CD4-positive, alpha-beta T cell (primary cell): ENCODE results near the gene CDC42EP4. TPM values are rescaled to one million over a fixed set of nuclear protein-coding genes. Genes with fewer than 3 reads are reported as not detected.

Source experiments
- ATAC-seq: fragments of 200-7000 bp; cut with Tn5 transposase; one replicate; pipeline ENCODE4 v1.10.0; 2022; ENCODE audit warnings: mild to moderate bottlenecking; ENCODE audit not compliant: poor library complexity
- CTCF ChIA-PET: fragments of 350-600 bp; sonication (Branson Sonifier 250); formaldehyde crosslinking; loops from one replicate; lab custom pipeline; 2021; ENCODE audit warnings: antibody characterized with exemption, inconsistent platforms; lab: Charles Lee
- POLR2A ChIA-PET: fragments of 350-600 bp; sonication (Branson Sonifier 250); formaldehyde crosslinking; loops from one replicate; lab custom pipeline; 2021; ENCODE audit warnings: antibody characterized with exemption, inconsistent platforms; lab: Charles Lee
- DNase-seq, 14 experiments: peaks; one replicate each; pipeline ENCODE4 v3.0.0-alpha.2; 2013 to 2020; ENCODE audit warnings: mixed read lengths in 2 of 14
- H3K27ac ChIP-seq, 2 donors: one replicate each; pipeline versions ENCODE4 v1.5.1 to v1.7.0; 2013; ENCODE audit warnings: low read length in 2 of 2, low read depth in 1 of 2, mild to moderate bottlenecking in 1 of 2
- H3K27me3 ChIP-seq, 2 experiments: 1 replicate in 1 of 2; 2 replicates in 1 of 2; pipeline versions ENCODE4 v1.6.1 to v1.7.0; 2013; ENCODE audit warnings: low read length in 2 of 2, control low read depth in 1 of 2, mild to moderate bottlenecking in 1 of 2, moderate library complexity in 1 of 2; ENCODE audit not compliant: insufficient read depth in 2 of 2, control insufficient read depth in 1 of 2
- H3K36me3 ChIP-seq: one replicate; pipeline ENCODE4 v1.6.1; 2013; ENCODE audit warnings: low read length, control low read depth; ENCODE audit not compliant: insufficient read depth
- H3K4me1 ChIP-seq: one replicate; pipeline ENCODE4 v1.6.1; 2013; ENCODE audit warnings: low read length, control low read depth; ENCODE audit not compliant: insufficient read depth
- H3K4me3 ChIP-seq: one replicate; pipeline ENCODE4 v1.5.1; 2013; ENCODE audit warnings: mild to moderate bottlenecking, low read length, moderate library complexity
- H3K9me3 ChIP-seq, 2 experiments: 1 replicate in 1 of 2; 2 replicates in 1 of 2; pipeline versions ENCODE4 v1.6.1 to v1.7.0; 2013; ENCODE audit warnings: low read length in 2 of 2, mild to moderate bottlenecking in 2 of 2, control low read depth in 1 of 2, moderate library complexity in 1 of 2; ENCODE audit not compliant: control insufficient read depth in 1 of 2, insufficient read depth in 1 of 2
- H3K27ac Mint-ChIP-seq: one replicate; pipeline ENCODE4 v1.8.0; 2020; ENCODE audit warnings: mixed read lengths
- H3K27me3 Mint-ChIP-seq: one replicate; pipeline ENCODE4 v1.8.0; 2021; ENCODE audit warnings: mixed read lengths
- H3K36me3 Mint-ChIP-seq: one replicate; pipeline ENCODE4 v1.8.0; 2021; ENCODE audit warnings: low read depth, mixed read lengths
- H3K4me1 Mint-ChIP-seq: one replicate; pipeline ENCODE4 v1.8.0; 2021; ENCODE audit warnings: low read depth, mixed read lengths
- H3K4me3 Mint-ChIP-seq: one replicate; pipeline ENCODE4 v1.8.0; 2020; ENCODE audit warnings: mild to moderate bottlenecking, mixed read lengths
- H3K9me3 Mint-ChIP-seq: one replicate; pipeline ENCODE4 v1.8.0; 2020; ENCODE audit warnings: mixed read lengths
- CTCF ChIP-seq: fragments of 200-600 bp; IDR thresholded peaks from one replicate; pipeline ENCODE4 v1.8.0; 2022; ENCODE audit warnings: antibody characterized with exemption, mild to moderate bottlenecking
- intact Hi-C, 2 experiments: fragments of 100-400 bp; cut with DNase I in 1 of 2; cut with micrococcal nuclease in 1 of 2; formaldehyde crosslinking; loops; one replicate each; pipeline versions ENCODE4 v1.15.1 to v1.9.0; 2023 to 2025; cut with DNase I, micrococcal nuclease
- total RNA-seq, 174 experiments: library from RNA in 2 of 174; stranded (reverse) in 2 of 174; gene quantifications; one replicate each; pipeline ENCODE4 v1.2.3 and lab custom pipeline; 2021 to 2026

CDC42EP4 gene
- total RNA-seq, 2 experiments from 2014 or later: 2.9 to 3.5 TPM

- H3K4me1 Mint-ChIP-seq: peaks cover 4% of the 10 kb centered on the region
- H3K4me3 ChIP-seq: no peak overlapping the region
These were observed 26.2 kb downstream of the CDC42EP4 start for GRCh38 chr17:73285603-73285908.

GRCh38 chr17:73284906-73285602 lies 26.7 kb downstream of the CDC42EP4 start:
- POLR2A ChIA-PET: no interaction called here
- H3K27ac Mint-ChIP-seq: no peak overlapping the region
- TF ChIP-seq CTCF: no peak
- H3K36me3 ChIP-seq: no peaks in the 10 kb centered on the region
- H3K36me3 Mint-ChIP-seq: no peaks in the 10 kb centered on the region
- no peak overlapping the region for H3K4me3 ChIP-seq
- no peaks in the 10 kb centered on the region for H3K27me3 Mint-ChIP-seq
- CTCF ChIA-PET: no interaction called here
- no peak overlapping the region for H3K27ac ChIP-seq
- no peaks in the 10 kb centered on the region for H3K4me1 ChIP-seq
- no peak overlapping the region for H3K4me3 Mint-ChIP-seq
- no peaks in the 10 kb centered on the region for H3K9me3 Mint-ChIP-seq
- DNase-seq (no peak), ATAC-seq (no peak)
- H3K9me3 ChIP-seq: no peaks in the 10 kb centered on the region
- no peaks in the 10 kb centered on the region for H3K27me3 ChIP-seq
- H3K4me1 Mint-ChIP-seq: no peaks in the 10 kb centered on the region
- intact Hi-C loops: no loop called here

More at GRCh38 chr17:73285603-73285908, 26.2 kb downstream of the CDC42EP4 start:
- H3K27ac ChIP-seq: no peak overlapping the region
- intact Hi-C loops: no loop called here
- Mint-ChIP-seq H3K27me3 (no peaks in the 10 kb centered on the region), H3K9me3 (no peaks in the 10 kb centered on the region), H3K36me3 (no peaks in the 10 kb centered on the region), H3K27ac (no peak overlapping the region), H3K4me3 (no peak overlapping the region)
- no peaks in the 10 kb centered on the region for H3K27me3 ChIP-seq
- no peak for TF ChIP-seq CTCF
- no peaks in the 10 kb centered on the region for H3K36me3 ChIP-seq
- DNase-seq: no peak
- no peaks in the 10 kb centered on the region for H3K9me3 ChIP-seq
- peaks cover 3% of the 10 kb centered on the region for H3K4me1 ChIP-seq
- CTCF ChIA-PET: no interaction called here
- POLR2A ChIA-PET: no interaction called here
- no peak for ATAC-seq

GRCh38 chr17:73284354-73284753 lies 27.4 kb downstream of the CDC42EP4 start:
- no peak for ATAC-seq
- Mint-ChIP-seq H3K4me1 (no peaks in the 10 kb centered on the region), H3K9me3 (no peaks in the 10 kb centered on the region), H3K27me3 (no peaks in the 10 kb centered on the region), H3K4me3 (no peak overlapping the region), H3K36me3 (no peaks in the 10 kb centered on the region), H3K27ac (no peak overlapping the region)
- ChIA-PET CTCF (no interaction called here), POLR2A (no interaction called here)
- H3K4me3 ChIP-seq: no peak overlapping the region
- H3K36me3 ChIP-seq: no peaks in the 10 kb centered on the region
- DNase-seq: no peak
- H3K27me3 ChIP-seq: peaks cover 0 to 2% of the 10 kb centered on the region in 2 experiments
- no peak overlapping the region for H3K27ac ChIP-seq
- H3K9me3 ChIP-seq: no peaks in the 10 kb centered on the region
- intact Hi-C loops: no loop called here
- TF ChIP-seq CTCF: no peak
- H3K4me1 ChIP-seq: no peaks in the 10 kb centered on the region
